BLaER1 (cell line): ENCODE results near the gene STIMATE.

ENCODE experiments used
- H3K27ac ChIP-seq: shearing (Covaris generic); formaldehyde crosslinking; 2 replicates; pipeline ENCODE4 v1.8.1; 2022
- H3K27me3 ChIP-seq: shearing (Covaris generic); formaldehyde crosslinking; 2 replicates; pipeline ENCODE4 v1.8.1; 2022
- H3K36me3 ChIP-seq: shearing (Covaris generic); formaldehyde crosslinking; 2 replicates; pipeline ENCODE4 v1.8.1; 2022
- H3K4me1 ChIP-seq: shearing (Covaris generic); formaldehyde crosslinking; 2 replicates; pipeline ENCODE4 v1.8.1; 2022
- H3K4me2 ChIP-seq: shearing (Covaris generic); formaldehyde crosslinking; 2 replicates; pipeline ENCODE4 v1.8.1; 2022
- H3K4me3 ChIP-seq: shearing (Covaris generic); formaldehyde crosslinking; 2 replicates; pipeline ENCODE4 v1.8.1; 2022
- H3K9ac ChIP-seq: shearing (Covaris generic); formaldehyde crosslinking; 2 replicates; pipeline ENCODE4 v1.8.1; 2022
- H3K9me3 ChIP-seq: shearing (Covaris generic); formaldehyde crosslinking; 2 replicates; pipeline ENCODE4 v1.8.1; 2022
- H4K20me1 ChIP-seq: shearing (Covaris generic); formaldehyde crosslinking; 2 replicates; pipeline ENCODE4 v1.8.1; 2022
- Cebpa-rat ChIP-seq: shearing (Covaris generic); IDR thresholded peaks from 2 replicates; pipeline ENCODE4 v1.8.1; 2022

The STIMATE gene

GRCh38 chr3:52816654-52817053 is 80.7 kb downstream of the STIMATE start:
- Histone ChIP-seq H3K27ac (peak overlapping the region; percentile 46; the same call in 1 of the 2 replicates), H3K9ac (no peak overlapping the region), H3K27me3 (no peaks in the 10 kb centered on the region), H3K36me3 (no peaks in the 10 kb centered on the region), H3K9me3 (no peaks in the 10 kb centered on the region), H3K4me1 (peaks cover 87% of the 10 kb centered on the region), H3K4me2 (no peak overlapping the region), H4K20me1 (no peaks in the 10 kb centered on the region), H3K4me3 (no peak overlapping the region)
- no peak for TF ChIP-seq Cebpa-rat

DNA sequence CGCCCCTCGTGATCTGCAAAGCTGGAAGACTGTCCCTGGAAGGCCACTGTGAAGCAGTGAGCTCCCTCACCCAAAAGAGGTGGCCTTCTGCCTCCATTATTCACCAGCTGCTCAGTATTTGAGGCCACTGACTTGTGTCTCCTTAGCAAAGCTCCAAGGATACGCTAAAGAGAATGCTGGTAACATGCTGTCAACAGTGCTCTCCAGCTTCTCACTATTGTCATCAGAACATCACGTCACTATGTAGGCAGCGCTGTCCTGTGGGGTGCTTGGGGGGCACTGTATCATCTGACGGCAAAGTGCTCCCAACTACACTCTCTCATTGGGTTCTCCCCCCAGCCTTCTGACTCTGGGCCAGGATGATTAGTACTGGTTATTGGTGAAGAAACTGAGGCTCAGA is 81.1 kb downstream of the STIMATE start:
- peaks cover 91% of the 10 kb centered on the region for H3K4me1 ChIP-seq
- TF ChIP-seq Cebpa-rat: no peak
- H3K9ac ChIP-seq: no peak overlapping the region
- H4K20me1 ChIP-seq: no peaks in the 10 kb centered on the region
- H3K9me3 ChIP-seq: no peaks in the 10 kb centered on the region
- H3K27me3 ChIP-seq: no peaks in the 10 kb centered on the region
- H3K4me2 ChIP-seq: no peak overlapping the region
- H3K27ac ChIP-seq: peak overlapping the region; percentile 46
- H3K36me3 ChIP-seq: no peaks in the 10 kb centered on the region
- no peak overlapping the region for H3K4me3 ChIP-seq

DNA sequence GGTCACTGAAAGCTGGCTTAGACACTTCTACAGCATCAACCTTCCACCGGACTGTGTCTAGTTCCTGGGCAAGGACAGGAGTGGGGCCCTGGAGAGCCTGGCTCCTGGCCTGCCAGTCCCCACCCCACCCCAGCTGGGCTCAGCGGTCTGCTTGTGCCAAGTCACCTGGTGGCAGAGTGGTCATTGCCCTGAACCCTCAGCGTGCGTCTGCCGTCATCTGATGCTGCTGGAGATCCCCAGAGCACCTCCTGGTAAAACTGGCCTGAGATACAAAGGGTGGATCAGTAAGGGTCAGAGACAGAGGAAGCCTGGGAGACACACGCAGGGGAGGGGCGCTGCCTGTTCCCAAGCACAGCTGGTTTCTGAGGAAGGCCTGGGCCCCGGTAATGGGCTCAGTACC is 83.5 kb downstream of the STIMATE start:
- Histone ChIP-seq H3K9ac (peak overlapping the region; percentile 20; the same call in 1 of the 2 replicates), H3K4me2 (peak overlapping the region; percentile 42), H3K9me3 (no peaks in the 10 kb centered on the region), H3K27me3 (no peaks in the 10 kb centered on the region), H3K36me3 (no peaks in the 10 kb centered on the region), H3K27ac (peak overlapping the region; percentile 98), H3K4me3 (no peak overlapping the region), H4K20me1 (no peaks in the 10 kb centered on the region), H3K4me1 (peaks cover 92% of the 10 kb centered on the region)
- TF ChIP-seq Cebpa-rat: no peak

DNA sequence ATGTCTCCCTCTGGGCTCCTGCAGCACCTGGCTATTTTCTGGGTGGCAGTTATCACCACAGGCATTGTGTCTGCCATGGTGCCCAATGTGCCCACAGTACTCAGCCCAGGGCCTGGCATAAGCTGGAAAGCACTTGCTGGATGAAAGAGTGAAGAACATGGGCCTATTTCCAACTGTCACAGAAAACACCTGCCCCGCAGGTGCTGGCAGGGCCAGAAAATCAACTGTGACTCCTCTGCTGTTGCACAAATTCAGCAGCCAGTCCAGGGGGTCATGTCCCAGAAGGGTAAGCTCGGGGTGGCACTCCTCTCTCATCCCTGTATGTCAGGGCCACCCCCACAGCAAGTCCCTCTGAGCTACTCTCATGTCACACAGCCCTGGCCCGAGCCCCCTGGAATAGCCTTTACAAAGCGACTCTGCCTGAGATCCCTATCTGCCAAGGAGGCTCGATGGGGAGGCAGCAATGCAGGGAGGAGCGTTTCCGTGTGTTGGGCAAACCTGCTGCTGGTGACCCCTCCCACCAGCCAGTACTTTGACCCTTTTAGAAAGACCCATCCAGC is 85.8 kb downstream of the STIMATE start:
- peak overlapping the region; percentile 98 for H3K27ac ChIP-seq
- no peaks in the 10 kb centered on the region for H3K27me3 ChIP-seq
- H3K4me3 ChIP-seq: no peak overlapping the region
- H3K4me1 ChIP-seq: peaks cover 100% of the 10 kb centered on the region
- H4K20me1 ChIP-seq: no peaks in the 10 kb centered on the region
- no peak overlapping the region for H3K9ac ChIP-seq
- peak overlapping the region; percentile 93 for H3K4me2 ChIP-seq
- no peaks in the 10 kb centered on the region for H3K9me3 ChIP-seq
- H3K36me3 ChIP-seq: peaks cover 13% of the 10 kb centered on the region; the same call in 1 of the 2 replicates
- no peak for TF ChIP-seq Cebpa-rat

GRCh38 chr3:52810923-52811322 is 86.4 kb downstream of the STIMATE start:
- no peak for TF ChIP-seq Cebpa-rat
- Histone ChIP-seq H3K36me3 (peaks cover 16% of the 10 kb centered on the region; the same call in 1 of the 2 replicates), H3K4me3 (no peak overlapping the region), H3K4me2 (peak overlapping the region; percentile 93), H4K20me1 (no peaks in the 10 kb centered on the region), H3K27ac (peak overlapping the region; percentile 98), H3K4me1 (peaks cover 100% of the 10 kb centered on the region), H3K9ac (peak overlapping the region; percentile 48), H3K27me3 (no peaks in the 10 kb centered on the region), H3K9me3 (no peaks in the 10 kb centered on the region)

DNA sequence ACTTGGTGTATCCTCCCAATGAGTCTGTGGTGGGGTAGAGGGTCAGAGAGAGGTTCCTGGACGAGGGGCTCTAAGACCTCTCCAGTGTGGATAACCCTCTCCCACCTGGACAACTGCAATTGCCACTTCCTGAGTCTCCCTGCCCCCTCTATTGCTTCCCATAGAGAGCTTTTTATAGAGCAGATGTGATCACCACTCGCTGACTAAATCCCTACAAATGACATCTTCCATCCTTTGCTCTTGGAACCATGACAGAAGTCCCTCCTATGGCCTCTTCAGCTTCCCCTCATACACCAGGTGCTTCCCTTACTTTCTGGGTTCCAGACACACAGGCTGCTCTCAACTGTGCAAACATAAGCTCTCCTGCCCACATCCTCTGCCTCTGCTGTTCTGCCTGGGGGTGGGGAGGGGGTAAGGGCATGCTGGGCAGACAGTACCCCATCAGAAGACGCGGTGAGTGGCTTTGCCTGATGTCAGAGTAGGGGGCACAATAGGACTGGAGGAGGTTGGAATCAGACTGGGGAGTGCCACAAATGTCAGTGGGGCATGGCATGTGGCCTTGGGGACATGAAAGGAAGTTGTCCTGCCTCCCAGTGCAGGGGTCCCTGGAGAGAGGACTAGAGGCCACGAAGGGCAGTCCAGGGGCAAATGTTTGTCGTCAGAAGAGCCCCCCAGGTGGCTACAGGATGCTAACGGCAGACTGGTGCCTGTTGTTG is 87.5 kb downstream of the STIMATE start:
- Histone ChIP-seq H3K27me3 (no peaks in the 10 kb centered on the region), H4K20me1 (no peaks in the 10 kb centered on the region), H3K9ac (peak overlapping the region; percentile 79), H3K4me2 (peak overlapping the region; percentile 93), H3K27ac (peak overlapping the region; percentile 98), H3K4me1 (peaks cover 100% of the 10 kb centered on the region), H3K4me3 (peak overlapping the region; percentile 48; the same call in 1 of the 2 replicates), H3K9me3 (no peaks in the 10 kb centered on the region), H3K36me3 (peaks cover 16% of the 10 kb centered on the region; the same call in 1 of the 2 replicates)
- no peak for TF ChIP-seq Cebpa-rat

- H3K27ac ChIP-seq: peak overlapping the region; percentile 98
These were observed 88.2 kb downstream of the STIMATE start for GRCh38 chr3:52809149-52809548.

GRCh38 chr3:52805270-52806039 is 91.9 kb downstream of the STIMATE start:
- Histone ChIP-seq H3K27me3 (no peaks in the 10 kb centered on the region), H4K20me1 (no peaks in the 10 kb centered on the region), H3K9me3 (no peaks in the 10 kb centered on the region), H3K4me1 (peaks cover 72% of the 10 kb centered on the region), H3K4me3 (no peak overlapping the region), H3K9ac (peak overlapping the region; percentile 64), H3K4me2 (peak overlapping the region; percentile 93), H3K36me3 (peaks cover 20% of the 10 kb centered on the region; the same call in 1 of the 2 replicates), H3K27ac (peak overlapping the region; percentile 98)
- no peak for TF ChIP-seq Cebpa-rat

More at GRCh38 chr3:52809149-52809548, 88.2 kb downstream of the STIMATE start:
- Histone ChIP-seq H3K4me3 (peak overlapping the region; percentile 48; the same call in 1 of the 2 replicates), H3K9me3 (no peaks in the 10 kb centered on the region), H4K20me1 (no peaks in the 10 kb centered on the region), H3K27me3 (no peaks in the 10 kb centered on the region), H3K4me1 (peaks cover 100% of the 10 kb centered on the region), H3K36me3 (peaks cover 16% of the 10 kb centered on the region; the same call in 1 of the 2 replicates), H3K9ac (peak overlapping the region; percentile 79), H3K4me2 (peak overlapping the region; percentile 93)
- no peak for TF ChIP-seq Cebpa-rat

DNA sequence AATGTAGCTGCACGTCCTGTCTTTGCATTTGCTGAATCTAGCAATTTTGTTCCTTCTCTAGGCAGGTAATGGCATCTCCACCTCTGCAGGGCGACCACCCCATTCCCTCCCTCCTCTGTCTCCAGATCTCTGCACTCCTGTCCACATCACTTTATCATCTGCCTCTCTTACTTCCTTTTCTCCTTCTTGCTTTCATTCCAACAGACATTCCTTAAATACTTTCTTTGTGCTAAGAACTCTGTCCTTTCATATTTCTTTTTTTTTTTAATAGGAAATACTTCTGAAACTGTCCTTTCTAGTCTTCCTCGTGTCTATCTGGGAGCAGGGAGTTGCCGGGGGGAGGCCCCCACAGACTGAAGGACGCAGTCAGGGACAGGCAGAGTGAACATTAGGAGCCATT is 95.5 kb downstream of the STIMATE start:
- no peaks in the 10 kb centered on the region for H4K20me1 ChIP-seq
- peaks cover 13% of the 10 kb centered on the region; the same call in 1 of the 2 replicates for H3K36me3 ChIP-seq
- no peak overlapping the region for H3K9ac ChIP-seq
- H3K4me3 ChIP-seq: no peak overlapping the region
- no peak for TF ChIP-seq Cebpa-rat
- H3K27me3 ChIP-seq: no peaks in the 10 kb centered on the region
- no peak overlapping the region for H3K4me2 ChIP-seq
- H3K27ac ChIP-seq: 0 out of 2 replicates have a peak overlapping the region, but pooled peaks have one; percentile 59
- H3K9me3 ChIP-seq: no peaks in the 10 kb centered on the region
- H3K4me1 ChIP-seq: peaks cover 67% of the 10 kb centered on the region
